AG20443 (cell line): ENCODE data around the gene NOP9.
"Not testable (repeated sequence)": the region's sequence is repeated elsewhere in the genome, so short reads cannot be mapped to it uniquely, and the experiment has no call there.

Experiments
- DNase-seq: peaks from one replicate; pipeline ENCODE4 v3.0.0; 2012; ENCODE audit warnings: low spot score, mixed read lengths

NOP9 gene

DNA sequence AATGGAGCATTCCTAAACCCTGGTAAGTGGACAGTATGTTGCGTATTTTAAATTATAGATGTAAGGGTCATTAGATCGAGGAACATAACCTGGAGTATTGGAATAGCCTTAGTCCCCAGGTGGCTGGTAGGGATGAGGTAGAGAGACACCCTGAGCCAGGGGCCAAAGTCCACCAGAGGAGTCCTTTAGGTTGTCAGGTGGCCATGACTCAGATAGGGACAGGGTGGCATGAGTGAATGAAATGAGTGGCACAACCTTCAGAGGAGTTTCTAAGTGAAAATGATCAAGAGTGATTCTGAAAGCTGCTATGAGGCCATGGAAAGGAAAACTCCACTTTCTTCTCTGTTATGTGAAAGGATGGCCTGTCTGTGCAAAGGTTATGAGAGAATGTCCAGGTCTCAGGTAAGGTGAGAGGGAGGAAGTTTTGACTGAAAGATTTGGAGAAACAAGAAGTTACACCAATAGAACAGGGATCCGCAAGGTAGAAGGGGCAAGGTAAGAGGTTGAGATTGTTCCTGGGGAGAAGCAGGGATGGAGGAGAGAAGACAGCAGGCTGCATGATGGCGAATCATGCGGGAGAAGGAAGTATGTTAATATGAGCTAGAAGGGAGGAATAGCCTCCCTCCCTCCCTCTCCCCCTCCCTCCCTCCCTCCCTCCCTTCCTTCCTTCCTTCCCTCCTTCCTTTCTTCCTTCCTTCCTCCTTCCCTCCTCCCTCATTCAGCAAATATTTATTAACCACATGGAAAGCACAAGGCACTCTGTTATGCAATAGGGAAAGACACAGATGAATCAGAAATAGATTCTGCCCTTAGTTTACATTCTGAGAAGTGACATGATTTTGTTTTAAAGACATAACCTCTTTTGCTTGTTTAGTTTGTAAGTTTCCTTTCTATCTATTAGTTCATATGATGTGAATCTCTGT lies 54.2 kb downstream of the NOP9 start:
- DNase-seq: peak; percentile 43

- not testable (repeated sequence) for DNase-seq
Observed at GRCh38 chr14:24354482-24354825, 54.8 kb downstream of the NOP9 start.

DNA sequence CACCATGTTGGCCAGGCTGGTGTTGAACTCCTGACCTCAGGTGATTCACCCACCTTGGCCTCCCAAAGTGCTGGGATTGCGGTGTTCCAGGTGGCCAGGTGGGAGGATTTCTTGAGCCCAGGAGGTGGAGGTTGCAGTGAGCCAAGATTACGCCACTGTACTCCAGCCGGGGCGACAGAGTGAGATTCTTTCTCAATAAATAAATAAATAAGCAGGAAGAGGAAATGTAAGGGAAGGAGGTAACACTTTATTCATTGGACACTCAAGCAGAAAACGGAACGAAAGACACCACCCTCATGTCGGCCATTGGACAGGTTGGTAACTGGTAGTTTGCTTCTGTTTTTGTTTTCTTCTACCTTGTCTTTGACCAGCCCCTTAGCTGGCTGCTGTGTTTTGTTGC lies 55.4 kb downstream of the NOP9 start:
- no peak for DNase-seq

GRCh38 chr14:24356208-24356607 lies 56.6 kb downstream of the NOP9 start:
- DNase-seq: no peak
